Peyer's patch (tissue), 4 donors: ENCODE results near the gene SLC26A11. TPM values are rescaled to one million over a fixed set of nuclear protein-coding genes. Genes with fewer than 3 reads are reported as not detected.
"Not testable (repeated sequence)": the region's sequence is repeated elsewhere in the genome, so short reads cannot be mapped to it uniquely, and the experiment has no call there.

Source experiments
- DNase-seq, 3 donors: peaks; one replicate each; pipeline ENCODE4 v3.0.0-alpha.2; 2017 to 2019
- H3K27ac ChIP-seq, 4 donors: fragments of 200-600 bp; sonication (generic); one replicate each; pipeline ENCODE4 v1.5.1; 2016 to 2019
- H3K27me3 ChIP-seq, 2 donors: fragments of 200-600 bp; sonication (generic); one replicate each; pipeline ENCODE4 v1.5.1; 2019
- H3K36me3 ChIP-seq, 3 donors: fragments of 200-600 bp; sonication (generic); one replicate each; pipeline ENCODE4 v1.5.1; 2016 to 2019
- H3K4me1 ChIP-seq, 4 donors: fragments of 200-600 bp; sonication (generic); one replicate each; pipeline ENCODE4 v1.5.1; 2016 to 2019
- H3K4me3 ChIP-seq, 4 donors: fragments of 200-600 bp; sonication (generic); 1 replicate in 3 of 4; 2 replicates in 1 of 4; pipeline ENCODE4 v1.5.1; 2016 to 2019; ENCODE audit warnings: mild to moderate bottlenecking in 1 of 4
- H3K9me3 ChIP-seq, 4 donors: fragments of 200-600 bp; sonication (generic); one replicate each; pipeline ENCODE4 v1.5.1; 2016 to 2019; ENCODE audit warnings: mild to moderate bottlenecking in 1 of 4
- CTCF ChIP-seq, 6 experiments: fragments of 450-650 bp in 4 of 6; fragments of 200-600 bp in 2 of 6; sonication (generic) in 1 of 6; IDR thresholded peaks; one replicate each; pipeline ENCODE4 v1.5.1; 2017 to 2019; ENCODE audit warnings: antibody characterized with exemption in 6 of 6, mild to moderate bottlenecking in 3 of 6, moderate library complexity in 1 of 6
- POLR2A ChIP-seq, 2 donors: fragments of 450-650 bp; IDR thresholded peaks; one replicate each; pipeline ENCODE4 v1.5.1; 2017; ENCODE audit warnings: antibody characterized with exemption in 2 of 2, mild to moderate bottlenecking in 2 of 2, moderate library complexity in 2 of 2
- total RNA-seq, 4 donors: library from RNA; depleted of rRNA; stranded (reverse); fragments of >200 nt; gene quantifications; one replicate each; pipeline ENCODE4 v1.1.0, GENCODE V29; 2016

Gene SLC26A11
- total RNA-seq, 4 donors from 2014 or later: 28.1 to 42.9 (median 33.1) TPM

GRCh38 chr17:80295146-80295545 lies 74.9 kb downstream of the SLC26A11 start:
- H3K27me3 ChIP-seq: no peaks in the 10 kb centered on the region
- TF ChIP-seq POLR2A (IDR thresholded peaks at IDR 0.05) (no peak), CTCF (IDR thresholded peaks at IDR 0.05) (no peak)
- H3K36me3 ChIP-seq: peaks cover 0 to 100% (median 0%) of the 10 kb centered on the region in 3 donors
- H3K4me3 ChIP-seq: no peak overlapping the region
- H3K27ac ChIP-seq: no peak overlapping the region
- no peak for DNase-seq
- H3K9me3 ChIP-seq: no peaks in the 10 kb centered on the region
- no peaks in the 10 kb centered on the region for H3K4me1 ChIP-seq

- no peak for DNase-seq
- H3K27ac ChIP-seq: no peak overlapping the region
- TF ChIP-seq POLR2A (IDR thresholded peaks at IDR 0.05) (no peak), CTCF (IDR thresholded peaks at IDR 0.05) (no peak)
- no peaks in the 10 kb centered on the region for H3K9me3 ChIP-seq
- H3K36me3 ChIP-seq: peaks cover 0 to 100% (median 0%) of the 10 kb centered on the region in 3 donors
- H3K27me3 ChIP-seq: no peaks in the 10 kb centered on the region
- H3K4me3 ChIP-seq: no peak overlapping the region
- no peaks in the 10 kb centered on the region for H3K4me1 ChIP-seq
Observed at GRCh38 chr17:80295559-80295958, 75.3 kb downstream of the SLC26A11 start.

- TF ChIP-seq POLR2A (IDR thresholded peaks at IDR 0.05) (no peak), CTCF (IDR thresholded peaks at IDR 0.05) (no peak)
- H3K27ac ChIP-seq: no peak overlapping the region
- H3K9me3 ChIP-seq: no peaks in the 10 kb centered on the region
- peaks cover 0 to 100% (median 0%) of the 10 kb centered on the region in 3 donors for H3K36me3 ChIP-seq
- H3K27me3 ChIP-seq: no peaks in the 10 kb centered on the region
- no peaks in the 10 kb centered on the region for H3K4me1 ChIP-seq
- DNase-seq: no peak
- H3K4me3 ChIP-seq: no peak overlapping the region
Observed at GRCh38 chr17:80296221-80296620, 76.0 kb downstream of the SLC26A11 start.

GRCh38 chr17:80297996-80298560 lies 77.9 kb downstream of the SLC26A11 start:
- no peaks in the 10 kb centered on the region for H3K9me3 ChIP-seq
- no peak for TF ChIP-seq CTCF (IDR thresholded peaks at IDR 0.05)
- no peak for TF ChIP-seq POLR2A (IDR thresholded peaks at IDR 0.05)
- H3K4me1 ChIP-seq: no peaks in the 10 kb centered on the region
- no peak overlapping the region for H3K4me3 ChIP-seq
- peaks cover 0 to 98% (median 5%) of the 10 kb centered on the region in 3 donors for H3K36me3 ChIP-seq
- no peaks in the 10 kb centered on the region for H3K27me3 ChIP-seq
- no peak overlapping the region for H3K27ac ChIP-seq
- DNase-seq: no peak

- peaks cover 0 to 98% (median 5%) of the 10 kb centered on the region in 3 donors for H3K36me3 ChIP-seq
- not testable (repeated sequence) for H3K27ac ChIP-seq, H3K4me3 ChIP-seq, H3K27me3 ChIP-seq, DNase-seq, H3K4me1 ChIP-seq, H3K9me3 ChIP-seq
Observed at GRCh38 chr17:80299350-80300100, 79.3 kb downstream of the SLC26A11 start.

- not testable (repeated sequence) for H3K4me3 ChIP-seq, H3K27ac ChIP-seq, H3K4me1 ChIP-seq, H3K27me3 ChIP-seq, DNase-seq, H3K9me3 ChIP-seq
- H3K36me3 ChIP-seq: peaks cover 0 to 98% (median 5%) of the 10 kb centered on the region in 3 donors
Observed at GRCh38 chr17:80300756-80301155, 80.5 kb downstream of the SLC26A11 start.

Other genes starting within 250 kb of the SLC26A11 start
- gene TBC1D16, start 184.6 kb upstream of the SLC26A11 start, total RNA-seq: 10 to 100 TPM; 11.9 to 29.7 (median 22.2) TPM
- gene CCDC40, start 183.8 kb upstream of the SLC26A11 start, total RNA-seq: 10 to 100 TPM in 2 of 4 donors, 1 to 10 TPM in 2; 2.8 to 54.5 (median 7.8) TPM
- gene GAA, start 118.8 kb upstream of the SLC26A11 start, total RNA-seq: 10 to 100 TPM; 33.8 to 88.1 (median 42.3) TPM
- gene EIF4A3, start 73.3 kb upstream of the SLC26A11 start, total RNA-seq: 10 to 100 TPM; 29.0 to 66.8 (median 46.1) TPM
- 1 to 10 TPM in 3 of 4 donors, under 1 TPM in 1; 0.94 to 5.4 (median 2.6) TPM for gene CARD14, start 50.4 kb upstream of the SLC26A11 start, total RNA-seq
- gene SGSH, start 94 bp upstream of the SLC26A11 start, total RNA-seq: 100 to 1,000 TPM in 1 of 4 donors, 10 to 100 TPM in 3; 37.8 to 114 (median 60.6) TPM
- gene RNF213, start 40.4 kb downstream of the SLC26A11 start, total RNA-seq: 100 to 1,000 TPM; 187 to 404 (median 293) TPM
- 10 to 100 TPM; 13.2 to 72.6 (median 36.8) TPM for gene ENDOV, start 194.7 kb downstream of the SLC26A11 start, total RNA-seq